Tibial nerve (tissue), 4 donors: ENCODE results near the gene SERPINB13.

Source experiments
- EP300 ChIP-seq, 2 donors: sonication (generic); formaldehyde crosslinking; IDR thresholded peaks; one replicate each; pipeline ENCODE4 v1.6.1; 2017; ENCODE audit warnings: antibody characterized with exemption in 2 of 2, mild to moderate bottlenecking in 1 of 2
- TF ChIP-seq, protein P1 (sequence below), 5 experiments: fragments of 200-600 bp in 3 of 5; fragments of 450-650 bp in 2 of 5; sonication (generic) in 3 of 5; IDR thresholded peaks; one replicate each; pipeline ENCODE4 v1.5.1; 2016 to 2019; ENCODE audit warnings: antibody characterized with exemption in 5 of 5, mild to moderate bottlenecking in 3 of 5, moderate library complexity in 2 of 5

DNA sequence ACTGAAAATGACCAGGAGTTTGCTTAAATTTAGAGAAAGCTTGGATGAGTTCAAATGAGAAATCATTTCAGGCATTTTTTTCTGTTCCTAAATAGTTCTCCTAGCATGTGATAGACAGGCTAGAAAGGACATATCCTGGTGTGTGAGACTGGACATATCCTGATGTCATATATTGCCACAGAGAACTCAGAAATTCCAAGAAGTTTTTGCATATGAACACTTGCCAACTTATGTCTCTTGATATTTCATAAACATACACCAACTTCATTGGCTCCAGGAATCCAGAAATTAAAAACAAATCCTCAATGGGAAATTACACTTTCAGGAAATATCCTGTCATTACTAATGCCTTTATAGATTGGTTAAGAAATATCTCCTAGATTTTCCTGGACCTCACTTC lies 59.8 kb downstream of the SERPINB13 start:
- TF ChIP-seq, protein P1, sequence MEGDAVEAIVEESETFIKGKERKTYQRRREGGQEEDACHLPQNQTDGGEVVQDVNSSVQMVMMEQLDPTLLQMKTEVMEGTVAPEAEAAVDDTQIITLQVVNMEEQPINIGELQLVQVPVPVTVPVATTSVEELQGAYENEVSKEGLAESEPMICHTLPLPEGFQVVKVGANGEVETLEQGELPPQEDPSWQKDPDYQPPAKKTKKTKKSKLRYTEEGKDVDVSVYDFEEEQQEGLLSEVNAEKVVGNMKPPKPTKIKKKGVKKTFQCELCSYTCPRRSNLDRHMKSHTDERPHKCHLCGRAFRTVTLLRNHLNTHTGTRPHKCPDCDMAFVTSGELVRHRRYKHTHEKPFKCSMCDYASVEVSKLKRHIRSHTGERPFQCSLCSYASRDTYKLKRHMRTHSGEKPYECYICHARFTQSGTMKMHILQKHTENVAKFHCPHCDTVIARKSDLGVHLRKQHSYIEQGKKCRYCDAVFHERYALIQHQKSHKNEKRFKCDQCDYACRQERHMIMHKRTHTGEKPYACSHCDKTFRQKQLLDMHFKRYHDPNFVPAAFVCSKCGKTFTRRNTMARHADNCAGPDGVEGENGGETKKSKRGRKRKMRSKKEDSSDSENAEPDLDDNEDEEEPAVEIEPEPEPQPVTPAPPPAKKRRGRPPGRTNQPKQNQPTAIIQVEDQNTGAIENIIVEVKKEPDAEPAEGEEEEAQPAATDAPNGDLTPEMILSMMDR (IDR thresholded peaks at IDR 0.05): no peak
- no peak for TF ChIP-seq EP300 (IDR thresholded peaks at IDR 0.05)
